Fibroblast of villous mesenchyme (primary cell): Measurements from ENCODE around the gene MC4R. TPM values are rescaled to one million over a fixed set of nuclear protein-coding genes. Genes with fewer than 3 reads are reported as not detected.

Experiments used
- DNase-seq: peaks from one replicate; pipeline ENCODE4 v3.0.0-alpha.2; 2010; ENCODE audit warnings: low read depth
- H3K4me3 ChIP-seq: 2 replicates; pipeline ENCODE4 v1.5.1; 2011; ENCODE audit warnings: low read depth, mild to moderate bottlenecking, low read length
- total RNA-seq: library from RNA; depleted of rRNA; stranded (reverse); fragments of >200 nt; gene quantifications from 2 replicates; pipeline ENCODE4 v1.2.3, GENCODE V29; 2012
- TF ChIP-seq, protein P1 (sequence below): IDR thresholded peaks from 2 replicates; pipeline ENCODE4 v1.5.1; 2012; ENCODE audit warnings: low read depth, mild to moderate bottlenecking, low read length; ENCODE audit not compliant: insufficient read depth

Gene MC4R
- total RNA-seq, 1 donor: not detected

DNA sequence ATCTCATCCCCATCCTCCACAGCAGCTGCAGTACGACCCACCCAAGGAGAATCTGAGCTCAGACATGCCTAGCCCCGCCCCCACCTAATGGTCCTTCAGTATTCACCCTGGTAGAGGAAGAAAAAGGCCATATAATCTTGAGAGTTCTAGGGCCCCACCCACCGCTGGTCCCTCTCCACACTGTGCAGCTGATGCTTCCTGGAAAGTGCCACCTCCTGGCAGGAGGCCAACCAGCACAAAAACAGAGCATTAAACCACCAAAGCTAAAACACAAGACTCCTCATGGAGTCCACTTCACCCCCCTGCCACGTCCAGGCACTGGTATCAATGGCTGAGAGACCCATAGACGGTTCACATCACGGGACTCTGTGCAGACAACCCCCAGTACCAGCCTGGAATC is 40.7 kb downstream of the MC4R start:
- DNase-seq: no peak
- TF ChIP-seq, protein P1, sequence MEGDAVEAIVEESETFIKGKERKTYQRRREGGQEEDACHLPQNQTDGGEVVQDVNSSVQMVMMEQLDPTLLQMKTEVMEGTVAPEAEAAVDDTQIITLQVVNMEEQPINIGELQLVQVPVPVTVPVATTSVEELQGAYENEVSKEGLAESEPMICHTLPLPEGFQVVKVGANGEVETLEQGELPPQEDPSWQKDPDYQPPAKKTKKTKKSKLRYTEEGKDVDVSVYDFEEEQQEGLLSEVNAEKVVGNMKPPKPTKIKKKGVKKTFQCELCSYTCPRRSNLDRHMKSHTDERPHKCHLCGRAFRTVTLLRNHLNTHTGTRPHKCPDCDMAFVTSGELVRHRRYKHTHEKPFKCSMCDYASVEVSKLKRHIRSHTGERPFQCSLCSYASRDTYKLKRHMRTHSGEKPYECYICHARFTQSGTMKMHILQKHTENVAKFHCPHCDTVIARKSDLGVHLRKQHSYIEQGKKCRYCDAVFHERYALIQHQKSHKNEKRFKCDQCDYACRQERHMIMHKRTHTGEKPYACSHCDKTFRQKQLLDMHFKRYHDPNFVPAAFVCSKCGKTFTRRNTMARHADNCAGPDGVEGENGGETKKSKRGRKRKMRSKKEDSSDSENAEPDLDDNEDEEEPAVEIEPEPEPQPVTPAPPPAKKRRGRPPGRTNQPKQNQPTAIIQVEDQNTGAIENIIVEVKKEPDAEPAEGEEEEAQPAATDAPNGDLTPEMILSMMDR: no peak
- no peak overlapping the region for H3K4me3 ChIP-seq

DNA sequence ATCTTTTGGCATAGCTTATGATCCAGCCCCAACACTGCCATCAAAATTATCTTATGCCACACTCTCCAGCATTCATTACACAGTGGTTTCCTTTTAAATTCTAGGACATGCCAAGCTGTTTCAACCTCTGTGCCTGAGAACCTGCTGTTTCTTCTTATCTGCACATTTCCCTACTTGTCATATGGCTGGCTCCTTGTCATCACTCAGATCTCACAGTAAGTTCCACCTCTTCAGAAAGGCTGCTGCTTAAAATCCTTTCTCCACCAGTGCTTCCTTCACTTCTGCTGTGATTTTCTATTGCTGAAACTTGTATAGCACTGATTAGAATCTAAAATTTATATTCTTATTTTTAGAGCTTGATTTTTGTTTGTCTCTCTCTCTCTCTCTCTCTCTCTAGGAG is 43.4 kb downstream of the MC4R start:
- no peak overlapping the region for H3K4me3 ChIP-seq

DNA sequence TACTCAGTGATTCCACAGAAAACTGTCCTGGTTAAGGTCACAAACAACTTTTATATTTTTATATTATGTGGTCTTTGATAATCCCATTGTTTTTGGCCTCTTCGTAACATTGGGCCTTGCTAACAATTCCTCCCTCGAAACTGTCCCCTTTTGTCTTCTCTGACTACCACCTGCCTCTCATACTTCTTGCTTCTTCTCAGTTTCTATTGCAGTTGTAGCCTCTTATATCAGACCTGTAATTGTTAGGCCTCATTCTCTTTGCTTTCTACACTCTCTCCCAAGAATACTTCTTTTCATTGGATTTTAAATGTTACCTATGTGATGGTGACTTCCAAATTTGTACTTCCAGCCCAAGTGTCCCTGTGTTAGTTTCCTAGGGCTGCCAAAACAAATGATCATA is 44.7 kb downstream of the MC4R start:
- DNase-seq: no peak
- TF ChIP-seq, protein P1: no peak
- H3K4me3 ChIP-seq: no peak overlapping the region

More for the DNA sequence above, 43.4 kb downstream of the MC4R start:
- TF ChIP-seq, protein P1: no peak
- DNase-seq: no peak

DNA sequence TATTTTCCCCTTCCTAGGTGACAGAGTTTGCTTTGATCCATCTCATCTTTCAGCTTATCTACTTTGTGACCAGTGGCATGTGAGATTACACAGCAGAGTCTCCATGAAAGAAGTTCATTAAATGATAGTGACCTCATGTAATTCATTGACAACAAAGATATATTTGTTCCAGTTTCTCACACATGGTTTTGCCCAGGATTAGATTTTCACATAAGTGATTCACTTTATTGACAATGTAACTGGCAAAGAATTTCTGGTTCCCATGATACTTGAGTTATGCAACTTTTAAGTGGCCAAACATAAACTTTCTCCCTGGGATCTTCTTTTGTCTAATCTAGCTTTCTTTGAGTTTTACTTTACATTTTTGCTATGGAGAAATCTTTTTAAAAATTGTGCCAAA is 50.0 kb downstream of the MC4R start:
- TF ChIP-seq, protein P1: no peak
- no peak for DNase-seq
- no peak overlapping the region for H3K4me3 ChIP-seq
